IMR-90 (cell line): Measurements from ENCODE around the gene DHX29. TPM values are rescaled to one million over a fixed set of nuclear protein-coding genes. Genes with fewer than 3 reads are reported as not detected.
A peak's percentile ranks its signal among the peaks of the same experiment; 100 is the strongest.

Source experiments
- ATAC-seq: fragments of 200-7000 bp; cut with Tn5 transposase; 2 replicates; pipeline ENCODE4 v1.9.1; 2020; ENCODE audit warnings: low read depth, mild to moderate bottlenecking, moderate library complexity
- BruUV-seq: library from RNA; stranded (reverse); fragments of 400-500 nt; replicated peaks from 2 replicates; lab custom pipeline; 2021; lab: Mats Ljungman, UMichigan
- CTCF ChIA-PET: fragments of 300-600 bp; formaldehyde crosslinking; extraction: SDS; loops from one replicate; lab custom pipeline; 2021; ENCODE audit warnings: antibody characterized with exemption; lab: Yijun Ruan, JAX
- POLR2A ChIA-PET: fragments of 300-600 bp; sonication (Branson Sonifier 250); formaldehyde crosslinking; loops from one replicate; lab custom pipeline; 2022; ENCODE audit warnings: antibody characterized with exemption; ENCODE audit not compliant: unreplicated experiment; lab: Charles Lee
- DNase-seq: peaks from one replicate; pipeline ENCODE4 v3.0.0; 2013
- H2AFZ ChIP-seq: replicated peaks from 2 replicates; pipeline ENCODE3; 2013; ENCODE audit warnings: low read length, mild to moderate bottlenecking; ENCODE audit not compliant: poor library complexity
- H2AK5ac ChIP-seq: 2 replicates; pipeline ENCODE4 v1.6.1; 2013; ENCODE audit warnings: low read depth, low read length, inconsistent platforms
- H2AK9ac ChIP-seq: replicated peaks from 2 replicates; pipeline ENCODE3; 2013; ENCODE audit warnings: mild to moderate bottlenecking, low read depth, low read length, moderate library complexity; ENCODE audit not compliant: poor library complexity
- H2BK120ac ChIP-seq: 2 replicates; pipeline ENCODE4 v1.6.1; 2013; ENCODE audit warnings: low read depth, low read length, inconsistent platforms
- H2BK15ac ChIP-seq: 3 replicates; pipeline ENCODE4 v1.6.1; 2013; ENCODE audit warnings: low read depth, low read length, inconsistent platforms
- H2BK20ac ChIP-seq: 2 replicates; pipeline ENCODE4 v1.6.1; 2013; ENCODE audit warnings: low read depth, mild to moderate bottlenecking, inconsistent platforms, low read length, moderate library complexity
- H2BK5ac ChIP-seq: 2 replicates; pipeline ENCODE4 v1.6.1; 2013; ENCODE audit warnings: mild to moderate bottlenecking, low read depth, low read length, inconsistent platforms; ENCODE audit not compliant: poor library complexity, severe bottlenecking
- H3K14ac ChIP-seq: replicated peaks from 2 replicates; pipeline ENCODE4 v1.6.1; 2013; ENCODE audit warnings: low read depth, low read length, inconsistent platforms
- H3K18ac ChIP-seq: 2 replicates; pipeline ENCODE4 v1.6.1; 2013; ENCODE audit warnings: low read depth, low read length, control low read depth
- H3K23ac ChIP-seq: 2 replicates; pipeline ENCODE4 v1.6.1; 2013; ENCODE audit warnings: low read depth, low read length, inconsistent platforms
- H3K27ac ChIP-seq: 2 replicates; pipeline ENCODE4 v1.5.1; 2013; ENCODE audit warnings: mild to moderate bottlenecking, control low read depth, low read length; ENCODE audit not compliant: insufficient read depth
- H3K27me3 ChIP-seq: 2 replicates; pipeline ENCODE4 v1.6.1; 2013; ENCODE audit warnings: low read length; ENCODE audit not compliant: control insufficient read depth, insufficient read depth
- H3K36me3 ChIP-seq: 2 replicates; pipeline ENCODE4 v1.6.1; 2013; ENCODE audit warnings: low read length, mixed read lengths; ENCODE audit not compliant: control insufficient read depth, insufficient read depth
- H3K4ac ChIP-seq: 2 replicates; pipeline ENCODE4 v1.6.1; 2013; ENCODE audit warnings: low read depth, low read length, inconsistent platforms
- H3K4me1 ChIP-seq: 2 replicates; pipeline ENCODE4 v1.6.1; 2013; ENCODE audit warnings: low read length, mixed read lengths; ENCODE audit not compliant: control insufficient read depth, insufficient read depth
- H3K4me2 ChIP-seq: 2 replicates; pipeline ENCODE4 v1.6.1; 2013; ENCODE audit warnings: low read depth, mild to moderate bottlenecking, control low read depth, low read length, moderate library complexity
- H3K4me3 ChIP-seq: 2 replicates; pipeline ENCODE4 v1.5.1; 2013; ENCODE audit warnings: low read depth, mild to moderate bottlenecking, control low read depth, low read length, moderate library complexity; ENCODE audit not compliant: insufficient read depth
- H3K56ac ChIP-seq: 2 replicates; pipeline ENCODE4 v1.6.1; 2013; ENCODE audit warnings: low read length, inconsistent platforms; ENCODE audit not compliant: insufficient read depth; ENCODE audit errors: extremely low read depth
- H3K79me1 ChIP-seq, 2 experiments: 2 replicates each; pipeline ENCODE4 v1.6.1; 2013; ENCODE audit warnings: low read length in 2 of 2, inconsistent platforms in 1 of 2, low read depth in 1 of 2
- H3K9ac ChIP-seq: 2 replicates; pipeline ENCODE4 v1.6.1; 2013; ENCODE audit warnings: low read depth, low read length, control low read depth
- H3K9me1 ChIP-seq: 2 replicates; pipeline ENCODE4 v1.6.1; 2013; ENCODE audit warnings: low read length, inconsistent platforms; ENCODE audit not compliant: insufficient read depth
- H3K9me3 ChIP-seq: 2 replicates; pipeline ENCODE4 v1.6.1; 2013; ENCODE audit warnings: low read length; ENCODE audit not compliant: control insufficient read depth, insufficient read depth
- H4K20me1 ChIP-seq: 2 replicates; pipeline ENCODE4 v1.6.1; 2013; ENCODE audit warnings: low read length, inconsistent platforms; ENCODE audit not compliant: insufficient read depth
- H4K5ac ChIP-seq: 2 replicates; pipeline ENCODE4 v1.6.1; 2013; ENCODE audit warnings: mild to moderate bottlenecking, low read depth, low read length, control low read depth
- H4K8ac ChIP-seq, 2 experiments: 2 replicates each; pipeline ENCODE4 v1.6.1; 2013; ENCODE audit warnings: low read depth in 2 of 2, low read length in 2 of 2, control low read depth in 1 of 2, inconsistent platforms in 1 of 2
- H4K91ac ChIP-seq: 2 replicates; pipeline ENCODE4 v1.6.1; 2013; ENCODE audit warnings: low read depth, low read length, inconsistent platforms; ENCODE audit not compliant: insufficient read depth
- BHLHE40 ChIP-seq: fragments of 150-350 bp; IDR thresholded peaks from 2 replicates; pipeline ENCODE4 v1.6.1; 2016; ENCODE audit warnings: mild to moderate bottlenecking, low read depth, low read length
- CEBPB ChIP-seq: IDR thresholded peaks from 2 replicates; pipeline ENCODE4 v1.6.1; 2012; ENCODE audit warnings: low read depth, low read length, improper control_type of control experiment
- CHD1 ChIP-seq: IDR thresholded peaks from 2 replicates; pipeline ENCODE4 v1.6.1; 2012; ENCODE audit warnings: low read depth, low read length, improper control_type of control experiment
- CTCF ChIP-seq: conservative IDR thresholded peaks from 2 replicates; pipeline ENCODE4 v1.5.1; 2012; ENCODE audit warnings: mild to moderate bottlenecking, low read depth, low read length, improper control_type of control experiment
- ELK1 ChIP-seq: fragments of 150-350 bp; IDR thresholded peaks from 2 replicates; pipeline ENCODE4 v1.6.1; 2016; ENCODE audit warnings: low read depth, mild to moderate bottlenecking, low read length, moderate library complexity, borderline replicate concordance
- MAFK ChIP-seq: IDR thresholded peaks from 2 replicates; pipeline ENCODE4 v1.6.1; 2012; ENCODE audit warnings: low read depth, low read length, improper control_type of control experiment
- MAZ ChIP-seq: IDR thresholded peaks from 2 replicates; pipeline ENCODE4 v1.6.1; 2012; ENCODE audit warnings: low read depth, mild to moderate bottlenecking, low read length, improper control_type of control experiment, moderate library complexity, borderline replicate concordance
- MXI1 ChIP-seq: IDR thresholded peaks from 2 replicates; pipeline ENCODE4 v1.6.1; 2012; ENCODE audit warnings: low read depth, mild to moderate bottlenecking, low read length, moderate library complexity, borderline replicate concordance
- NFE2L2 ChIP-seq: fragments of 150-350 bp; IDR thresholded peaks from 2 replicates; pipeline ENCODE4 v1.6.1; 2016; ENCODE audit warnings: low read depth, mild to moderate bottlenecking, low read length
- POLR2A ChIP-seq: IDR thresholded peaks from 2 replicates; pipeline ENCODE4 v1.6.1; 2012; ENCODE audit warnings: mild to moderate bottlenecking, low read depth, low read length
- RAD21 ChIP-seq: IDR thresholded peaks from 2 replicates; pipeline ENCODE4 v1.6.1; 2012; ENCODE audit warnings: low read length, improper control_type of control experiment
- RCOR1 ChIP-seq: IDR thresholded peaks from 2 replicates; pipeline ENCODE4 v1.6.1; 2012; ENCODE audit warnings: mild to moderate bottlenecking, low read length, improper control_type of control experiment; ENCODE audit not compliant: insufficient replicate concordance
- SMC3 ChIP-seq: fragments of 150-350 bp; IDR thresholded peaks from 2 replicates; pipeline ENCODE4 v1.6.1; 2016; ENCODE audit warnings: low read depth, mild to moderate bottlenecking, antibody characterized with exemption, low read length, moderate library complexity
- USF2 ChIP-seq: fragments of 150-350 bp; IDR thresholded peaks from 2 replicates; pipeline ENCODE4 v1.6.1; 2017; ENCODE audit warnings: mild to moderate bottlenecking, antibody characterized with exemption, low read length, low read depth
- WGBS, 2 experiments: methylation state at CpG; one replicate each; pipeline versions ENCODE4 v1.1.5 to v1.1.7; 2013; ENCODE audit warnings: missing lambda C conversion rate in 2 of 2; ENCODE audit not compliant: insufficient read length in 1 of 2; ENCODE audit errors: extremely low coverage in 2 of 2; 5-methylcytosine and 5-hydroxymethylcytosine counted together
- dilution Hi-C: fragments of 300-500 bp; cut with HindIII; formaldehyde crosslinking; loops from one replicate; pipeline ENCODE4 v1.14.3; 2018; ENCODE audit warnings: low sequenced_read_pairs; ENCODE audit not compliant: unreplicated experiment
- in situ Hi-C: fragments of 300-500 bp; cut with MboI; formaldehyde crosslinking; loops from 3 replicates; pipeline ENCODE4 v1.14.3; 2019; ENCODE audit warnings: low sequenced_read_pairs, inconsistent platforms, mixed read lengths
- intact Hi-C: fragments of 100-400 bp; cut with micrococcal nuclease; formaldehyde crosslinking; loops from 2 replicates; pipeline ENCODE4 v1.10.0; 2022
- polyA plus RNA-seq, 3 experiments: library from polyadenylated mRNA; depleted of rRNA; stranded (reverse); fragments of >200 nt; gene quantifications; 2 replicates each; pipeline ENCODE4 v1.2.3, GENCODE V29; 2012; ENCODE audit warnings: low replicate concordance in 1 of 3
- total RNA-seq: library from RNA; depleted of rRNA; stranded (reverse); fragments of >200 nt; gene quantifications from 2 replicates; pipeline ENCODE4 v1.2.3, GENCODE V29; 2012

The DHX29 gene
- total and polyA plus RNA-seq, 2 of the 4 experiments (the other 2 are of a cell fraction): 9.5 to 25.6 TPM

GRCh38 chr5:55231029-55231918, 76.2 kb downstream of the DHX29 start:
- H3K36me3 ChIP-seq: no peaks in the 10 kb centered on the region
- H3K27ac ChIP-seq: no peak overlapping the region
- H2BK15ac ChIP-seq: no peak overlapping the region
- H3K4me1 ChIP-seq: peaks cover 9% of the 10 kb centered on the region; the same call in 1 of the 2 replicates
- H3K9ac ChIP-seq: no peak overlapping the region
- BruUV-seq: no TSS peak
- no peak overlapping the region for H4K91ac ChIP-seq
- H3K4me3 ChIP-seq: no peak overlapping the region
- ChIA-PET POLR2A (interaction anchor here (0.5 kb wide), 1 partner anchor 1826 kb away, joined by 3 read pairs; no protein-coding TSS in a partner anchor), CTCF (interaction anchor here (0.6 kb wide), 1 partner anchor 30 kb away, joined by 3 read pairs; no protein-coding TSS in a partner anchor)
- H4K20me1 ChIP-seq: peaks cover 26% of the 10 kb centered on the region; the same call in 1 of the 2 replicates
- no peak overlapping the region for H2AK5ac ChIP-seq
- H3K9me3 ChIP-seq: peaks cover 4% of the 10 kb centered on the region; the same call in 1 of the 2 replicates
- H3K23ac ChIP-seq: no peak overlapping the region
- no peak overlapping the region for H4K8ac ChIP-seq
- H3K79me1 ChIP-seq: no peaks in the 10 kb centered on the region
- peak overlapping the region; percentile 3 for H2AK9ac ChIP-seq
- no peak overlapping the region for H3K4ac ChIP-seq
- no peak overlapping the region for H3K14ac ChIP-seq
- H3K18ac ChIP-seq: no peak overlapping the region
- H2BK20ac ChIP-seq: no peak overlapping the region
- ATAC-seq (no peak), DNase-seq (peak; percentile 30)
- intact Hi-C loops: no loop called here
- in situ Hi-C loops: no loop called here
- WGBS, 2 experiments: 2% methylated on average over 8 of the region's 48 CpGs; no CpG with 5 or more reads in 1 of the 2 experiments
- H3K27me3 ChIP-seq: peaks cover 88% of the 10 kb centered on the region
- no peaks in the 10 kb centered on the region for H3K9me1 ChIP-seq
- no peak overlapping the region for H2BK5ac ChIP-seq
- H3K56ac ChIP-seq: no peak overlapping the region
- no peak overlapping the region for H4K5ac ChIP-seq
- H2BK120ac ChIP-seq: no peak overlapping the region
- dilution Hi-C loops: no loop called here
- H3K4me2 ChIP-seq: peak overlapping the region; percentile 47
- H2AFZ ChIP-seq: peak overlapping the region; percentile 68
- TF ChIP-seq NFE2L2 (no peak), ELK1 (no peak), SMC3 (no peak), BHLHE40 (no peak), USF2 (no peak), POLR2A (no peak), MXI1 (no peak), MAFK (no peak), CEBPB (no peak), CHD1 (no peak), RAD21 (no peak), MAZ (no peak), RCOR1 (no peak), CTCF (no peak)
